PFSK-1 (cell line): ENCODE data around the gene PTBP3.

Source experiments
- FOXP2 ChIP-seq: optimal IDR thresholded peaks from 2 replicates; pipeline ENCODE3; 2011; ENCODE audit warnings: borderline replicate concordance, control low read depth, inconsistent platforms; ENCODE audit not compliant: insufficient read depth; ENCODE audit errors: extremely low read length, extremely low read depth
- POLR2AphosphoS5 ChIP-seq: IDR thresholded peaks from 2 replicates; pipeline ENCODE4 v1.6.1; 2012; ENCODE audit warnings: low read depth, mild to moderate bottlenecking, control low read depth, low read length, moderate library complexity
- REST ChIP-seq, 2 experiments: IDR thresholded peaks; 2 replicates each; pipeline versions ENCODE4 v1.6.1 to v1.8.0; 2011 to 2012; ENCODE audit warnings: low read depth in 2 of 2, low read length in 2 of 2, control low read depth in 1 of 2, inconsistent platforms in 1 of 2, mild to moderate bottlenecking in 1 of 2, moderate library complexity in 1 of 2; ENCODE audit not compliant: insufficient read depth in 1 of 2
- SIN3A ChIP-seq: IDR thresholded peaks from 2 replicates; pipeline ENCODE4 v1.6.1; 2012; ENCODE audit warnings: mild to moderate bottlenecking, low read length, moderate library complexity, borderline replicate concordance; ENCODE audit not compliant: insufficient read depth
- TAF1 ChIP-seq: IDR thresholded peaks from 2 replicates; pipeline ENCODE4 v1.6.1; 2012; ENCODE audit warnings: low read length, control low read depth, borderline replicate concordance; ENCODE audit not compliant: insufficient read depth

Gene PTBP3

DNA sequence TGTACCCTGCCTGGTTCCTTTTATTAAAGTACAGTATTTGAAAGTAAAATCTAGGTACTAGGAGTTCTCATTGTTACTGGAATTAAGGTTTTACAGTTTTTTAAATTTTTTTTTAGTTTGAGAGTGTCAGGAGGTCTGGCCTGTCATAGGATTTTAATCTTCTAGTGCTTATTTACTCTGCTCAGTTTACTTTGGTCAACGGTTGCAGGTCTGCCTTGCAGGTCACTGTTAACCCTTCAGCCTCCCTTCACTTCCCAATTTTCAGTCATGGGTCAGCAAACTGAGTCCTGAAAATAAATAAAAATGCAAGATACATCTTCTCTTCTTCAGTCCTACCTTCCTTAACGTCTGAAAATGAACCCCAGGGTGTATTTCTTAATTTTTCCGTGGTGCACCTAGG, 18.8 kb upstream of the PTBP3 start:
- no peak for TF ChIP-seq REST (IDR thresholded peaks at IDR 0.05; ENCODE audit: insufficient read depth in 1 of 2, low read depth in 2 of 2, low read length in 2 of 2)
- TF ChIP-seq POLR2AphosphoS5: no peak
- TF ChIP-seq TAF1: no peak

DNA sequence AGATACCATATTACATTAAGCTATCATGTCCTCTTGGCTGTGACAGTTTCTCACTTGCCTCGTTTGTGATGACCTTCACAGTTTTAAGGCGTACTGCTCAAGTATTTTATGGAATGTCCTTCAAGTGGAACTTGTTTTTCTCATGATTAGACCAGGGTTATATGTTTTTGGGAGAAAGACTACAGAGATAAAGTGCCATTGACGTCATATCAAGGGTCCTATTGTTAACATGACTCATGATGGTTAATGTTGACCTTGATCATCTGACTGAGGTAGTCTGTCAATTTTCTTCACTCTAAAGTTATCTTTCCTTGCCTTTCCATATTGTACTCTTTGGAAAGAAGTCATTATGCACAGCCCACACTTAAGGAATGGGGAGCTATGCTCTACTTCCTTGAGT, 17.8 kb upstream of the PTBP3 start:
- TF ChIP-seq FOXP2 (no peak), SIN3A (no peak), POLR2AphosphoS5 (no peak), REST (IDR thresholded peaks at IDR 0.05; ENCODE audit: insufficient read depth in 1 of 2, low read depth in 2 of 2, low read length in 2 of 2) (no peak), TAF1 (no peak)

GRCh38 chr9:112349008-112349333, 15.6 kb upstream of the PTBP3 start:
- no peak for TF ChIP-seq FOXP2

GRCh38 chr9:112348257-112349007, 15.0 kb upstream of the PTBP3 start:
- TF ChIP-seq TAF1 (no peak), REST (IDR thresholded peaks at IDR 0.05; ENCODE audit: insufficient read depth in 1 of 2, low read depth in 2 of 2, low read length in 2 of 2) (no peak), POLR2AphosphoS5 (0 out of 2 replicates have a peak, but pooled peaks have one; percentile 19), FOXP2 (no peak), SIN3A (no peak)

GRCh38 chr9:112341730-112342129, 8.3 kb upstream of the PTBP3 start:
- TF ChIP-seq POLR2AphosphoS5 (no peak), REST (IDR thresholded peaks at IDR 0.05; ENCODE audit: insufficient read depth in 1 of 2, low read depth in 2 of 2, low read length in 2 of 2) (no peak), FOXP2 (no peak), TAF1 (no peak), SIN3A (no peak)
